Upper lobe of left lung (tissue), 6 donors: ENCODE measurements around the gene MEFV. TPM values are rescaled to one million over a fixed set of nuclear protein-coding genes. Genes with fewer than 3 reads are reported as not detected.

Source experiments
- ATAC-seq, 2 donors: fragments of 200-7000 bp; cut with Tn5 transposase; one replicate each; pipeline ENCODE4 v1.9.1; 2022; ENCODE audit warnings: mild to moderate bottlenecking in 2 of 2, moderate library complexity in 2 of 2; ENCODE audit not compliant: low FRiP score in 2 of 2
- DNase-seq, 2 donors: peaks; one replicate each; pipeline ENCODE4 v3.0.0-alpha.2; 2019 to 2020
- H3K27ac ChIP-seq, 4 donors: fragments of 200-600 bp; sonication (generic); one replicate each; pipeline ENCODE4 v1.5.1; 2016 to 2019
- H3K27me3 ChIP-seq, 4 donors: fragments of 200-600 bp; sonication (generic); one replicate each; pipeline ENCODE4 v1.5.1; 2017 to 2019
- H3K36me3 ChIP-seq, 4 donors: fragments of 200-600 bp; sonication (generic); one replicate each; pipeline ENCODE4 v1.5.1; 2016 to 2019
- H3K4me1 ChIP-seq, 4 donors: fragments of 200-600 bp; sonication (generic); one replicate each; pipeline ENCODE4 v1.5.1; 2018 to 2019
- H3K4me3 ChIP-seq, 4 donors: fragments of 200-600 bp; sonication (generic); one replicate each; pipeline ENCODE4 v1.5.1; 2017 to 2019; ENCODE audit warnings: mild to moderate bottlenecking in 2 of 4, moderate library complexity in 1 of 4
- H3K9me3 ChIP-seq, 4 donors: fragments of 200-600 bp; sonication (generic); one replicate each; pipeline ENCODE4 v1.5.1; 2018 to 2019
- EP300 ChIP-seq, 4 donors: sonication (generic); formaldehyde crosslinking; IDR thresholded peaks; one replicate each; pipeline ENCODE4 v1.5.1; 2017; ENCODE audit warnings: antibody characterized with exemption in 4 of 4, control low read depth in 2 of 4
- POLR2A ChIP-seq, 4 donors: fragments of 450-650 bp; IDR thresholded peaks; one replicate each; pipeline ENCODE4 v1.5.1; 2016 to 2017; ENCODE audit warnings: antibody characterized with exemption in 4 of 4, mild to moderate bottlenecking in 2 of 4
- POLR2AphosphoS5 ChIP-seq, 2 donors: sonication (generic); formaldehyde crosslinking; IDR thresholded peaks; one replicate each; pipeline ENCODE4 v1.5.1; 2017; ENCODE audit warnings: antibody characterized with exemption in 2 of 2
- WGBS, 2 donors: methylation state at CpG; one replicate each; pipeline ENCODE4 v1.1.5; 2017 to 2018; 5-methylcytosine and 5-hydroxymethylcytosine counted together
- total RNA-seq, 6 donors: library from RNA; depleted of rRNA in 4 of 6; stranded (reverse); fragments of >200 nt in 4 of 6; gene quantifications; one replicate each; pipeline versions ENCODE4 v1.1.0 to v1.2.1, GENCODE V29; 2016 to 2021
- TF ChIP-seq, protein P1 (sequence below), 6 experiments: fragments of 450-650 bp in 4 of 6; fragments of 200-600 bp in 2 of 6; sonication (generic) in 2 of 6; IDR thresholded peaks; one replicate each; pipeline ENCODE4 v1.5.1; 2016 to 2019; ENCODE audit warnings: antibody characterized with exemption in 6 of 6
- donor health status: DM: no; HTN: no; CAD: no; lungs with moderate emphysema.
- donor health status: DM: no; HTN: yes; CAD: no; lungs with severe emphysema.

The MEFV gene
- total RNA-seq, 6 donors from 2014 or later: 9.1 to 18.9 (median 12.3) TPM

DNA sequence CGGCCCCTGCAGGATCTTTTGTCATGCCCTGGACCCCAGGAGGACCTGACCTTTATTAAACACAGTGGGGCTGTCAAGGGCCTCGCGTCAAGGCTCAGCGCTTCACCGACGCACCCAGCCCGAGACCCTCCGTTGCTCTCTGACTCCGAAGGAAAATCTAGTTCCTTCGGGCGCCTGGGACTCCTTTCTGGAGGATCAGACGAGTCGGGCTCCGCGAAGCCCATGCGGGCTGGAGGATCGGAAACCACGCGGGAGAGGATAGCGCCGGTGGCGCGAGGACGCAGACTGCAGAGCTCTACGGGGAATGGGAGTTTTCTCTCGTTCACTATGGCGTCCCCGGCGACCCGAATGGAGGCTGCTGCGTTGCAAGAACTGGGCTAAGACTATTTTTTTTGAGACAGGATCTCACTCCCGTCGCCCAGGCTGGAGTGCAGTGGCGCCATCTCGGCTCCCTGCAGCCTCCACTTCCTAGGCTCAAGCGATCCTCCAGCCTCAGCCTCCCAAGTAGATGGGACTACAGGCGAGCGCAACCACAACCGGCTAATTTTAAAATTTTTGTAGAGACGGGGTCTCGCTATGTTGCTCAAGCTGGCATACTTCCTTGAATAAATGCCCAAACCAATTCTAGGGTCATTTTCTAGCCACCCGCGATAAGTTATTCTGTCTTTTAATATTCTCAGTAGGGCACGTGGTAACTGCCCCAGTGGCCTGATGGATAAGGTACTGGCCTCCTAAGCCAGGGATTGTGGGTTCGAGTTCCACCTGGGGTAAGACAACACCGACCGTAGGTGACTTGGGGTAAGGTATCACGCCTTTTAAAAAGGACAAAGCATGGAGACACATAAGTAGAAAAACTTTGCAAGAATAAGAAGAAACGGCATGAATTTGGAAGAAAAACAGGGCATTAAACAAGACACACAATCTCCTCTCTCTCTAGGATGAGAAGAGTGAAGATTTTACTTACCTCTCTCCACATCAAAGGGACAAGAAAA, 62.9 kb downstream of the MEFV start:
- Histone ChIP-seq H3K9me3 (peaks cover 0 to 6% (median 0%) of the 10 kb centered on the region in 4 donors), H3K36me3 (no peaks in the 10 kb centered on the region), H3K27ac (no peak overlapping the region), H3K4me1 (peaks cover 10 to 13% (median 12%) of the 10 kb centered on the region in 4 donors), H3K4me3 (no peak overlapping the region), H3K27me3 (peaks cover 1 to 53% (median 42%) of the 10 kb centered on the region in 4 donors)
- DNase-seq (peak in 1 of 2 donors; percentile 46), ATAC-seq (no peak)
- no peak for TF ChIP-seq POLR2A (IDR thresholded peaks at IDR 0.05)
- 69 to 73% methylated on average over 36 to 49 of the region's 49 CpGs for WGBS, 2 donors

DNA sequence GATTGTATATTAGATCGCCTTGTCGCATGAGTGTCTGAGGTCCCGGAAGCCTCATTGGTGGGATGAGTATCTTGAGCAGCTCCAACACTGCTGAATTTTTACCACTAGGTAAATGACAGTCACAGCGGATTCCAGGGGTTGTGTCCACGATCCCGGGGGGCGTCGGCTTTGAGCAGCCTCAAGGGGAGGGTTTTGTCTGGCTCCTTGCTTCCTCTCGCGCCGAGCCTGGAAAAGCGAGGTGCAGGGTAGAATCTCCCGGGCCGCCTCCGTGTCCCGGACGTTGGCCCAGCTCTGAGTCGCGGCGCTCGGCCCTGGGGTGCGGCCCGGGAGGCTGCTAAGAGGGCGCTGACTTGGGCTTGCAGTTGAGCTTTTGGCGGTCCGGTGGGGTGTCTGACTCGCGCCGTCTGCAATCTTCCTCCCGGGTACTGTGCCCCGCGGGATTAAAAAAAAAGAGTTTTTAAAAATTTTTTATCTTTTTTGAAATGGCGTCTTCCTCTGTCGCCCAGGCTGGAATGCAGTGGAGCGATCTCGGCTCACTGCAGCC, 63.9 kb downstream of the MEFV start:
- Histone ChIP-seq H3K27me3 (peaks cover 1 to 60% (median 45%) of the 10 kb centered on the region in 4 donors), H3K27ac (no peak overlapping the region), H3K9me3 (peaks cover 0 to 6% (median 0%) of the 10 kb centered on the region in 4 donors), H3K36me3 (no peaks in the 10 kb centered on the region), H3K4me3 (no peak overlapping the region), H3K4me1 (peaks cover 12 to 19% (median 17%) of the 10 kb centered on the region in 4 donors)
- no peak for TF ChIP-seq EP300 (IDR thresholded peaks at IDR 0.05)
- TF ChIP-seq POLR2AphosphoS5 (IDR thresholded peaks at IDR 0.05): no peak
- no peak for TF ChIP-seq POLR2A (IDR thresholded peaks at IDR 0.05)
- TF ChIP-seq, protein P1, sequence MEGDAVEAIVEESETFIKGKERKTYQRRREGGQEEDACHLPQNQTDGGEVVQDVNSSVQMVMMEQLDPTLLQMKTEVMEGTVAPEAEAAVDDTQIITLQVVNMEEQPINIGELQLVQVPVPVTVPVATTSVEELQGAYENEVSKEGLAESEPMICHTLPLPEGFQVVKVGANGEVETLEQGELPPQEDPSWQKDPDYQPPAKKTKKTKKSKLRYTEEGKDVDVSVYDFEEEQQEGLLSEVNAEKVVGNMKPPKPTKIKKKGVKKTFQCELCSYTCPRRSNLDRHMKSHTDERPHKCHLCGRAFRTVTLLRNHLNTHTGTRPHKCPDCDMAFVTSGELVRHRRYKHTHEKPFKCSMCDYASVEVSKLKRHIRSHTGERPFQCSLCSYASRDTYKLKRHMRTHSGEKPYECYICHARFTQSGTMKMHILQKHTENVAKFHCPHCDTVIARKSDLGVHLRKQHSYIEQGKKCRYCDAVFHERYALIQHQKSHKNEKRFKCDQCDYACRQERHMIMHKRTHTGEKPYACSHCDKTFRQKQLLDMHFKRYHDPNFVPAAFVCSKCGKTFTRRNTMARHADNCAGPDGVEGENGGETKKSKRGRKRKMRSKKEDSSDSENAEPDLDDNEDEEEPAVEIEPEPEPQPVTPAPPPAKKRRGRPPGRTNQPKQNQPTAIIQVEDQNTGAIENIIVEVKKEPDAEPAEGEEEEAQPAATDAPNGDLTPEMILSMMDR (IDR thresholded peaks at IDR 0.05): no peak
- WGBS, 2 donors: 24 to 57% methylated on average over 27 to 36 of the region's 36 CpGs
- ATAC-seq: no peak
- peak in 1 of 2 donors; percentile 56 for DNase-seq

Other genes starting within 250 kb of the MEFV start
- 1 to 10 TPM in 4 of 6 donors, under 1 TPM in 2; 0.57 to 5.9 (median 1.1) TPM for gene CLDN9, start 243.7 kb downstream of the MEFV start, total RNA-seq
- 1 to 10 TPM in 1 of 6 donors, under 1 TPM in 2, not detected in 3; 0.30 to 1.9 (median 0.72) TPM for gene CLDN6, start 238.4 kb downstream of the MEFV start, total RNA-seq
- gene TNFRSF12A, start 236.3 kb downstream of the MEFV start, total RNA-seq: 100 to 1,000 TPM in 1 of 6 donors, 10 to 100 TPM in 5; 37.7 to 431 (median 76.5) TPM
- 10 to 100 TPM; 28.3 to 85.1 (median 42.2) TPM for gene HCFC1R1, start 232.7 kb downstream of the MEFV start, total RNA-seq
- gene THOC6, start 232.6 kb downstream of the MEFV start, total RNA-seq: 10 to 100 TPM; 18.5 to 40.8 (median 33.1) TPM
- 10 to 100 TPM; 18.5 to 98.5 (median 35.0) TPM for gene BICDL2, start 219.7 kb downstream of the MEFV start, total RNA-seq
- gene MMP25, start 210.1 kb downstream of the MEFV start, total RNA-seq: 10 to 100 TPM; 10.0 to 41.4 (median 20.5) TPM
- 100 to 1,000 TPM in 3 of 6 donors, 10 to 100 TPM in 3; 31.4 to 220 (median 116) TPM for gene IL32, start 191.0 kb downstream of the MEFV start, total RNA-seq
- 1 to 10 TPM in 1 of 6 donors, under 1 TPM in 3, not detected in 2; 0.17 to 1.0 (median 0.28) TPM for gene ZSCAN10, start 157.3 kb downstream of the MEFV start, total RNA-seq
- 10 to 100 TPM; 13.8 to 25.2 (median 16.8) TPM for gene ZNF205, start 144.0 kb downstream of the MEFV start, total RNA-seq
- 10 to 100 TPM in 4 of 6 donors, 1 to 10 TPM in 2; 4.2 to 20.3 (median 11.6) TPM for gene ZNF213, start 121.6 kb downstream of the MEFV start, total RNA-seq
- not detected for gene OR1F1, start 68.4 kb downstream of the MEFV start, total RNA-seq
- 1 to 10 TPM; 6.4 to 9.5 (median 7.8) TPM for gene ZNF200, start 21.5 kb downstream of the MEFV start, total RNA-seq
- 10 to 100 TPM; 19.6 to 48.2 (median 32.2) TPM for gene ZNF263, start 26.9 kb upstream of the MEFV start, total RNA-seq
- 1 to 10 TPM; 1.3 to 6.0 (median 4.0) TPM for gene TIGD7, start 48.8 kb upstream of the MEFV start, total RNA-seq
- gene ZNF75A, start 48.9 kb upstream of the MEFV start, total RNA-seq: 10 to 100 TPM; 21.5 to 69.1 (median 25.9) TPM
- gene OR2C1, start 99.3 kb upstream of the MEFV start, total RNA-seq: under 1 TPM in 2 of 6 donors, not detected in 4; 0.39 to 0.46 TPM
- 10 to 100 TPM in 5 of 6 donors, 1 to 10 TPM in 1; 7.5 to 25.0 (median 14.0) TPM for gene ZSCAN32, start 144.4 kb upstream of the MEFV start, total RNA-seq
- gene ZNF174, start 144.6 kb upstream of the MEFV start, total RNA-seq: 10 to 100 TPM in 4 of 6 donors, 1 to 10 TPM in 2; 9.0 to 30.4 (median 10.6) TPM
- 1 to 10 TPM in 5 of 6 donors, under 1 TPM in 1; 0.78 to 7.7 (median 4.6) TPM for gene ZNF597, start 186.9 kb upstream of the MEFV start, total RNA-seq
- gene NAA60, start 187.0 kb upstream of the MEFV start, total RNA-seq: 10 to 100 TPM; 33.0 to 77.5 (median 54.6) TPM
- not detected for gene C16orf90, start 238.9 kb upstream of the MEFV start, total RNA-seq
- 10 to 100 TPM; 12.8 to 40.8 (median 18.4) TPM for gene CLUAP1, start 244.4 kb upstream of the MEFV start, total RNA-seq